ENCODE data around the gene RGS4.

RGS4 gene

GRCh38 chr1:163069142-163069541, at the start of gene RGS4:
RGS4 (plus strand) TSS chr1:163069361; CDS start chr1:163069485, 124 bp downstream.
- Mint-ChIP-seq H3K36me3 (ENCODE audit: low read depth) (no peaks in the 10 kb centered on the region), H3K9me3 (no peaks in the 10 kb centered on the region), H3K4me3 (no peak within 1 kb of the TSS), H3K4me1 (ENCODE audit: low read depth) (no peaks in the 10 kb centered on the region), H3K27me3 (ENCODE audit: low read depth) (peaks cover 42% of the 10 kb centered on the region), H3K27ac (no peak within 1 kb of the TSS)
- no peak for DNase-seq (ENCODE audit: low spot score)

DNA sequence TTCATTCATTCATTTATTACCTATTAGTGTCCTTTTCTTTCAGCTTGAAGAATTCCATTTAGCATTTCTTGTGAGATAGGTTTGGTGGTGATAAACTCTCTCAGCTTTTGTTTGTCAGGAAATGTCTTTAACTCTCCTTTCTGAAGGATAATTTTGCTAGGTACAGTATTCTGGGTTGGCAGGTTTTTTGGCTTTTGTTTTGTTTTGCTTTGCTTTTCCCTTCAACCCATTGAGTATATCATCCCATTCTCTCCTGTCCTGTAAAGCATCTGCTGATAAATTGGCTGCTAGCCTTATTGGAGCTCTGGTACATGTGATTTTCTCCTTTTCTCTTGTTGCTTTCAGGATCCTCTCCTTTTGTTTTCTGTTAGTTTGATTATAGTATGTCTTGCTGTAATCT, 47.0 kb upstream of the RGS4 start:
- no peaks in the 10 kb centered on the region for H3K4me1 Mint-ChIP-seq (ENCODE audit: low read depth)
- no peaks in the 10 kb centered on the region for H3K27me3 Mint-ChIP-seq (ENCODE audit: low read depth)
- DNase-seq (ENCODE audit: low spot score), result no peak
- no peak overlapping the region for H3K27ac Mint-ChIP-seq
- H3K9me3 Mint-ChIP-seq, result peaks cover 22% of the 10 kb centered on the region
- H3K4me3 Mint-ChIP-seq, result no peak overlapping the region
- H3K36me3 Mint-ChIP-seq (ENCODE audit: low read depth), result no peaks in the 10 kb centered on the region

DNA sequence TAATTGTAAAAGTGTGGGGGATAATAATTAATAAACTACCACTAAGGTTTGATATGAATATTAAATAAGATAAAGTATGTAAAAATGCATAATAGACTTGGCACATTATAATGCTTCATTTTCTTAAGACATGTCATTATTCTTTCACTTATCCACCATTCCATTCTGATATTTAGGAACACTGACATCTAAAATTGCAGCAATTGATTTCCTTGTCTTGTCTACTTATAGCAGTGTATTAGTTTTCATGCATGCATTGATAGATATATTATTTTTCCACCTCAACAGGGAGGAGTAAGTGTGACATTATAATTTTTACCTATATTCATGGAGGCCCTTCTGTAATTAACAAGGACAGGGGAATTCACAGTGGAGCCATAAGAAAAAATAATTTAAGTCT, 41.6 kb upstream of the RGS4 start:
- no peak for DNase-seq (ENCODE audit: low spot score)
- Mint-ChIP-seq H3K36me3 (ENCODE audit: low read depth) (no peaks in the 10 kb centered on the region), H3K4me1 (ENCODE audit: low read depth) (no peaks in the 10 kb centered on the region), H3K9me3 (peaks cover 10% of the 10 kb centered on the region), H3K27ac (no peak overlapping the region), H3K4me3 (no peak overlapping the region), H3K27me3 (ENCODE audit: low read depth) (no peaks in the 10 kb centered on the region)

- no peaks in the 10 kb centered on the region for H3K9me3 Mint-ChIP-seq
- H3K4me1 Mint-ChIP-seq (ENCODE audit: low read depth), result no peaks in the 10 kb centered on the region
- no peaks in the 10 kb centered on the region for H3K36me3 Mint-ChIP-seq (ENCODE audit: low read depth)
- DNase-seq (ENCODE audit: low spot score), result no peak
- H3K27ac Mint-ChIP-seq, result no peak overlapping the region
- no peaks in the 10 kb centered on the region for H3K27me3 Mint-ChIP-seq (ENCODE audit: low read depth)
- H3K4me3 Mint-ChIP-seq, result no peak overlapping the region
Observed at GRCh38 chr1:163029901-163030300, 39.3 kb upstream of the RGS4 start.

DNA sequence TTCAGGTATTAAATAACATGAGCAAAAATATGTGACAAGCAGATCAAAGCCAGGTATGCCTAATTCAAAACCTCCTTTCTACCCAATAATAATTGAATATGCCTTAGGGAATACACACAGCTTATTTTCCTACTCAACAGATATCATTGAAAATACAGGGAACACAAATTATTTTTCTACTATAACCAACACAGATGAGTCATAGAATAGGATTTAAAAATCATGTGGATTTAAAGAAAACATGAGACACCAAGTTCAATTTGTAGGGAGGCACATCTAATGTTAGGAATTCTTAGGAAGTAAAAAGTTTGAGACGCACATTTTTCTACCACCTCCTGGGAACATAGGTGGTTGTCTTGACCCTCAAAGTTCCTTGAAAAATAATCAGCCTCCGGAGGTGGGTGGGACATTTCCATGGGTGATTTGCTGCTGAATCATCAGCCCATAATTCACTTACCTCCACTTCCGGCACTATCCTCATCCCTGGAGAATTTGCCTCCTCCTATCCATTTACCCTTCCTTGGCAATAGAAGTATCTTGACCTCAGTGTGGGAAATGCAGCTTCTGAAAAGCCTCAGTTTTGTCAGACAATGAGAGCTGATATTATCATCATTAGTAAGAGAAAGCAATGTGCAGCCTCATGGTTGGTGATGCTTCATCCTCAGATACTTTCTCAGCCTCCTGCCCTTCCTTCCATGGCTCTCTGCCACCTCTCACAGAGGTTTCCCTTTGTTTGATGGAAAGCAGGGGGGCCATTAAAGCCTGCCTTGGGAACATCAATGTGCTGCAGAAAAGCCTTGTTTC, 33.5 kb upstream of the RGS4 start:
- H3K36me3 Mint-ChIP-seq (ENCODE audit: low read depth), result no peaks in the 10 kb centered on the region
- H3K9me3 Mint-ChIP-seq, result no peaks in the 10 kb centered on the region
- no peak overlapping the region for H3K27ac Mint-ChIP-seq
- no peaks in the 10 kb centered on the region for H3K4me1 Mint-ChIP-seq (ENCODE audit: low read depth)
- no peak for DNase-seq (ENCODE audit: low spot score)
- no peak overlapping the region for H3K4me3 Mint-ChIP-seq
- no peaks in the 10 kb centered on the region for H3K27me3 Mint-ChIP-seq (ENCODE audit: low read depth)

DNA sequence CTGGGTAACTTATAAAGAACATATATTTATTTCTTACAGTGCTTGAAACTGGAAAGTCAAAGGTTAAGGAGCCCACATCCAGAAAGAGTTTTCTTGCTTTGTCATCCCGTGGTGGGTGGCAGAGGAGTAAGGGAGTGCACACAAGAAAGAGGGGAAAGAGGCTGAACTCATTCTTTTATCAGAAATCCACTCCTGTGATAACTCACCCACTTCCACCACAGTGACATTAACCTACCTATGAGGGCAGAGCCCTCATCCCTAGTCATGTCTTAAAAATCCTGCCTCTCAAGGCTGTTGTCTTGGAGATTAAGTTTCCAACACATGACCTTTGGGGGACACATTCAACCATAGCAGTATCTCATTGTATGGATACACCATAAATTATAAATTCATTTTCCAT, 32.5 kb upstream of the RGS4 start:
- Mint-ChIP-seq H3K4me3 (no peak overlapping the region), H3K27me3 (ENCODE audit: low read depth) (no peaks in the 10 kb centered on the region), H3K36me3 (ENCODE audit: low read depth) (no peaks in the 10 kb centered on the region), H3K4me1 (ENCODE audit: low read depth) (no peaks in the 10 kb centered on the region), H3K9me3 (no peaks in the 10 kb centered on the region), H3K27ac (no peak overlapping the region)
- no peak for DNase-seq (ENCODE audit: low spot score)

GRCh38 chr1:163038928-163039706, 30.0 kb upstream of the RGS4 start:
- no peaks in the 10 kb centered on the region for H3K36me3 Mint-ChIP-seq (ENCODE audit: low read depth)
- no peak overlapping the region for H3K27ac Mint-ChIP-seq
- no peaks in the 10 kb centered on the region for H3K4me1 Mint-ChIP-seq (ENCODE audit: low read depth)
- peaks cover 4% of the 10 kb centered on the region for H3K27me3 Mint-ChIP-seq (ENCODE audit: low read depth)
- H3K9me3 Mint-ChIP-seq, result no peaks in the 10 kb centered on the region
- no peak for DNase-seq (ENCODE audit: low spot score)
- no peak overlapping the region for H3K4me3 Mint-ChIP-seq

DNA sequence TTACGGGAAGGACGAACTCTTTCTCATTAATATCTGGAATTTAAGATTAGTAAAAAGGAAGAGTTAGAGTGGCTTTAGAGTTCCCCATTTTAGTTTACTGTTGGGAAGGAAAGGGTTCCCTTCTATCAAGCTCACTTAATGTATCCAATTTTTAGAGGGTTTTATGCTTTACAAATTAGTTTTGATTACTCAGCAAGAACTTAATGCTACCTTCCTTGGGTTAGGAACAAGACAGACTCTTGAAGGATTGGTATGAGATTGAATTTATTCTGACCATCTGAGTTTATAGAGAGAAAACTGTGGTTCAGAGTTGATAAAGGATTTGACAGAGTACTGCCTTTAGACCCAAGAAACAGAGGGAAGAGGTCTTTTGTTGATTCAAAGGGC, 29.5 kb upstream of the RGS4 start:
- Mint-ChIP-seq H3K27ac (no peak overlapping the region), H3K9me3 (no peaks in the 10 kb centered on the region), H3K27me3 (ENCODE audit: low read depth) (peaks cover 4% of the 10 kb centered on the region), H3K4me1 (ENCODE audit: low read depth) (no peaks in the 10 kb centered on the region), H3K36me3 (ENCODE audit: low read depth) (no peaks in the 10 kb centered on the region), H3K4me3 (no peak overlapping the region)
- DNase-seq (ENCODE audit: low spot score), result no peak

GRCh38 chr1:163046071-163046470, 23.1 kb upstream of the RGS4 start:
- Mint-ChIP-seq H3K4me3 (no peak overlapping the region), H3K27ac (no peak overlapping the region), H3K4me1 (ENCODE audit: low read depth) (no peaks in the 10 kb centered on the region), H3K9me3 (no peaks in the 10 kb centered on the region), H3K27me3 (ENCODE audit: low read depth) (peaks cover 4% of the 10 kb centered on the region), H3K36me3 (ENCODE audit: low read depth) (no peaks in the 10 kb centered on the region)
- no peak for DNase-seq (ENCODE audit: low spot score)

DNA sequence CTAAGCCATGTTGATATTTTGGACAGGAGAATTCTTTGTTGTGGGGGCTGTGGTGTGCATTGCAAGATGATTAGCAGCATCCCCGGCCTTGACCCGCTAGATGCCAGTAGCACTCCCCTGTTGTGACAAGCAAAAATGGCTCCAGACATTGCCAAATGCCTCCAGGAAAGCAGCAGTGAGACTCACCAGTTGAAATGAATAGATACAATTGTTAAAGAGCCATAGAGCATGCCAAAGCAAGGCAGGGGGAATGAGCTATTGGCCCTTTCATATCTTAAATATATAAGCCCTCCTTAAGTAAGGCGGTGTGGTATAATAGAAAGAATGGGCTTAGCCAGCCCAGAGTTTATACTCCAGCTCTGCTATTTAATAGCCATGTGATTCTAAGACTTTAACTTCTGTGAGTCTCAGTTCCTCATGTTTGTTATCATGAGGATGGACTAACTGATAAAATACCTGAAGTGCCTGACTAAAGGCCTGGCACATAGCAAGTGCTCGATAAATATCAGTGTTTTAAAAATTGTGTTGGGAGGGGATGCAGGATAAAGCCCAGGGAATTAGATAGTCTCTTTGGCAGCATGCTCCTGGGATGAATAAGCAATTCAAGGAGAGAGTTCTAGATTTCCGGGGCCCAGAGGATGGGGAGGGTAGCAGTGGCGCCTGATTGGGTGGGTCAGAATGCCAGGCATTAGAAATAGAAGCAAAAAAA, 21.1 kb upstream of the RGS4 start:
- Mint-ChIP-seq H3K27me3 (ENCODE audit: low read depth) (no peaks in the 10 kb centered on the region), H3K4me3 (no peak overlapping the region), H3K9me3 (no peaks in the 10 kb centered on the region), H3K4me1 (ENCODE audit: low read depth) (no peaks in the 10 kb centered on the region), H3K27ac (no peak overlapping the region), H3K36me3 (ENCODE audit: low read depth) (no peaks in the 10 kb centered on the region)
- no peak for DNase-seq (ENCODE audit: low spot score)

DNA sequence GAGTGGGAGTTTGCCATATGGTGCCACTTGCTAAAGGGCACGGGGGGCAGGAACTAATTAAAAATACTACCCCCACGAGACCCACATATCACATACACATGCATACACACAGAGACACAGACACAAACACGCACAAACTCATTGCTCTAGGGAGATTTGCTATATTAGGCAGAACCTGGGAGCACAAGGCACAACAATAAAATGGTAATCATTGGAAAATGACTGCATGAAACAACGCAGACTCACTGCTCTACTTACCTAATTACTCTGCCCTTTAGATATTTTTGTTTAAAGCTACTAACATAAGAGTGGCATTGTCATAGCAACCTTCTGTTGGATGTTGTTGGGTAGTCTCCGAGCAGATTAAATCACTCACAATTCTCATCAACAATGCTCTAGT, 20.3 kb upstream of the RGS4 start:
- Mint-ChIP-seq H3K27me3 (ENCODE audit: low read depth) (no peaks in the 10 kb centered on the region), H3K4me3 (no peak overlapping the region), H3K4me1 (ENCODE audit: low read depth) (no peaks in the 10 kb centered on the region), H3K27ac (no peak overlapping the region), H3K9me3 (no peaks in the 10 kb centered on the region), H3K36me3 (ENCODE audit: low read depth) (no peaks in the 10 kb centered on the region)
- DNase-seq (ENCODE audit: low spot score), result no peak

DNA sequence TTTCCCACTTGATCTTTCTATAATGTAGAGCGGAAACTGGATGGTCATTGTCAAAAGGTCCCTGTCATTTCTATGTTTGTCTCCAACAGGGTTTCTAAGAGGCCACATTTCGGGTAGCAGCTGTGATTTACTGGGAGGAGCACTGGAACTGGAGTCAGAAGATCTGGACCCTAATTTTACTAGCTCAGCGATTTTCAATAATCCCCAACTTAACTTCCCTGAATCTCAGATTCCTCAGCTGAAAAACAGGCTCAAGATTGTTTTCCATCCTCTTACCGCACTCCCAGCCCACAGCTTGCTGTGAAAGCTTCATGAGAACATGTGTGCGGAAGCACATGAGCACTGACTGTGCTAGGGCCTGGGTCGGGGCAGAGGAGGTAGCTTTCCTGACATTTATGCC, 19.9 kb upstream of the RGS4 start:
- no peaks in the 10 kb centered on the region for H3K36me3 Mint-ChIP-seq (ENCODE audit: low read depth)
- DNase-seq (ENCODE audit: low spot score), result no peak
- H3K4me3 Mint-ChIP-seq, result no peak overlapping the region
- H3K27ac Mint-ChIP-seq, result no peak overlapping the region
- no peaks in the 10 kb centered on the region for H3K9me3 Mint-ChIP-seq
- no peaks in the 10 kb centered on the region for H3K27me3 Mint-ChIP-seq (ENCODE audit: low read depth)
- no peaks in the 10 kb centered on the region for H3K4me1 Mint-ChIP-seq (ENCODE audit: low read depth)

GRCh38 chr1:163050496-163050895, 18.7 kb upstream of the RGS4 start:
- H3K27ac Mint-ChIP-seq, result no peak overlapping the region
- no peak for DNase-seq (ENCODE audit: low spot score)
- H3K9me3 Mint-ChIP-seq, result no peaks in the 10 kb centered on the region
- no peaks in the 10 kb centered on the region for H3K4me1 Mint-ChIP-seq (ENCODE audit: low read depth)
- H3K27me3 Mint-ChIP-seq (ENCODE audit: low read depth), result no peaks in the 10 kb centered on the region
- H3K36me3 Mint-ChIP-seq (ENCODE audit: low read depth), result no peaks in the 10 kb centered on the region
- no peak overlapping the region for H3K4me3 Mint-ChIP-seq

DNA sequence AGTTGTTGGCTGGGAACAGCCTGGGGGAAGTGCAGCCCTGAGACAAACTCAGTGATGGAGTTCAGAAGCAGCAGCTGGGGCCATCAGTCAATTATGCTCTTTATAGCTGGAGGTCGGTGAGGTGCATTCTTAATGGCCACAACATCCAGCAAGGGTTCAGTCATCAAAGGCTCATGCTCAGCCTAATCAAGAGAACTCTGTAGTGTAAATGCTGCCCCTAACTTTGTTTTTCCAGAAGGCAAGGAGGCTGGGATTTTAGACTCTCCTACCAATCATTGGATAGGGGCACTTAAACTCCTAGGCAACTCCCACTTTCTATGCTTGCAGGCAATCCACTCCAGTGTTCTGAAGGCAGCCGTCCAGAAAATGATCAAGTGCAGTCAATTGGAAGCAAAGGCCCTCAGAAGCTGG, 15.0 kb upstream of the RGS4 start:
- DNase-seq (ENCODE audit: low spot score), result no peak
- H3K27me3 Mint-ChIP-seq (ENCODE audit: low read depth), result no peaks in the 10 kb centered on the region
- no peaks in the 10 kb centered on the region for H3K4me1 Mint-ChIP-seq (ENCODE audit: low read depth)
- no peak overlapping the region for H3K4me3 Mint-ChIP-seq
- H3K36me3 Mint-ChIP-seq (ENCODE audit: low read depth), result no peaks in the 10 kb centered on the region
- H3K27ac Mint-ChIP-seq, result no peak overlapping the region
- H3K9me3 Mint-ChIP-seq, result no peaks in the 10 kb centered on the region
